Endothelial cell of umbilical vein (primary cell): ENCODE measurements around the gene KCNJ5.

ENCODE experiments used
- FOS ChIP-seq: IDR thresholded peaks from 2 replicates; pipeline ENCODE4 v1.6.1; 2011; ENCODE audit warnings: mild to moderate bottlenecking, low read length, moderate library complexity, borderline replicate concordance; ENCODE audit not compliant: insufficient read depth
- TF ChIP-seq, protein P1 (sequence below), 2 donors: IDR thresholded peaks; 1 replicate in 1 of 2; 2 replicates in 1 of 2; pipeline ENCODE4 v1.5.1; 2011; ENCODE audit warnings: low read length in 2 of 2, mild to moderate bottlenecking in 2 of 2, moderate library complexity in 2 of 2, control low read depth in 1 of 2, inconsistent platforms in 1 of 2, low read depth in 1 of 2; ENCODE audit not compliant: insufficient read depth in 1 of 2; ENCODE audit errors: extremely low read depth in 1 of 2

DNA sequence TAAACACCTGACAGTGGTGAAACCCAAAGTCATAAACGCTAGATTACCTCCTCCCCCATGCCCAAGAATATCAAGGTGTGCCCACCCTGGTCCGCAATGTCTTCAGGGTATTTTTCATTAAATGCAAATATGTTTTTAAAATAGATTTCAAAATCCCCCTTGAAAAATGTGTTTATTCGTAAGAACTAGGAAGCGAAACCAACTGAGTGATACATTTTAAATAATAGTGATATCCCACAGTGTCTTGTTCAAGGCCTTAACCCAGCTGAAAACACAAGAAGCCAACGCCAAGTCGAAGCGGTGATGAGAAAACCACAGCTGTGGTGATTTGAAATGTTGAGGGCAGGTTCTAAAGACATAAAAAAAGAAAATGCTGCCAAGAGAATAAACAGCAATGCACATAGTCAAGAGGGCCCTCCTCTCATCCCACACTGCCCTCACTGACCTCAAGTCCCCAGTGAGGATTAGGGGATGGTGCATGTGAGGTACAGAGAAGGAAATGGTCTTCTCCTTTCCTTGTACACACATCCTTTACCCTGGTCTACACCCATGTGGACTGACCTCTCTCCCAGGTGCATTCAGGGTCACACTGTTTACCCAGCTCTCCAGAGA lies 49.6 kb upstream of the KCNJ5 start:
- TF ChIP-seq, protein P1, sequence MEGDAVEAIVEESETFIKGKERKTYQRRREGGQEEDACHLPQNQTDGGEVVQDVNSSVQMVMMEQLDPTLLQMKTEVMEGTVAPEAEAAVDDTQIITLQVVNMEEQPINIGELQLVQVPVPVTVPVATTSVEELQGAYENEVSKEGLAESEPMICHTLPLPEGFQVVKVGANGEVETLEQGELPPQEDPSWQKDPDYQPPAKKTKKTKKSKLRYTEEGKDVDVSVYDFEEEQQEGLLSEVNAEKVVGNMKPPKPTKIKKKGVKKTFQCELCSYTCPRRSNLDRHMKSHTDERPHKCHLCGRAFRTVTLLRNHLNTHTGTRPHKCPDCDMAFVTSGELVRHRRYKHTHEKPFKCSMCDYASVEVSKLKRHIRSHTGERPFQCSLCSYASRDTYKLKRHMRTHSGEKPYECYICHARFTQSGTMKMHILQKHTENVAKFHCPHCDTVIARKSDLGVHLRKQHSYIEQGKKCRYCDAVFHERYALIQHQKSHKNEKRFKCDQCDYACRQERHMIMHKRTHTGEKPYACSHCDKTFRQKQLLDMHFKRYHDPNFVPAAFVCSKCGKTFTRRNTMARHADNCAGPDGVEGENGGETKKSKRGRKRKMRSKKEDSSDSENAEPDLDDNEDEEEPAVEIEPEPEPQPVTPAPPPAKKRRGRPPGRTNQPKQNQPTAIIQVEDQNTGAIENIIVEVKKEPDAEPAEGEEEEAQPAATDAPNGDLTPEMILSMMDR (IDR thresholded peaks at IDR 0.05; ENCODE audit: extremely low read depth in 1 of 2, insufficient read depth in 1 of 2, low read depth in 1 of 2, low read length in 2 of 2), result no peak
- no peak for TF ChIP-seq FOS
